GM19043 (cell line): ENCODE data around the gene ZSCAN5B.

Source experiments
- ATAC-seq: cut with Tn5 transposase; IDR thresholded peaks from one replicate; pipeline ENCODE4 v1.9.1; 2021; ENCODE audit warnings: low read depth; ENCODE audit not compliant: unreplicated experiment

Gene ZSCAN5B

DNA sequence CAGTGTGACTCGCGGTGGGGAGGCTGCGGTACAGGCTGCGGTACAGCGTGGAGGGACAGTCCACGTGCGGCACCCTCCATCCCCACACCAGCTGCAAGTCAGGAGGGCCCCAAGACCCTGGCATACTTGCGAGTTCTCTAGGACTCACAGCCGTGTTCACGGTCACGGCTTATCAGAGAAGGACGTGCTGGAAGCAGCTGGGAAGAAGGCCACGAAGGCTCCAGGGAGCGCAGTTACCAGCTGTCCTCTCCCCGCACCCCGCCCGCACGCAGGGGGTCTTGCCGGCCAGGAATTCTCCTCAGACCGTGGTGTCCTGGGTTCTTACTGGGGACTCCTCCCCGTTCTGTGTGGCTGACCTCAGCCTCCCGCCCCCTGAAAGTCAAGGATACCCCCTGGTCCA lies 50.3 kb downstream of the ZSCAN5B start:
- no peak for ATAC-seq

- ATAC-seq, result no peak
Measured at GRCh38 chr19:56146904-56147303, 50.7 kb downstream of the ZSCAN5B start.

- no peak for ATAC-seq
Measured at GRCh38 chr19:56145698-56146097, 51.9 kb downstream of the ZSCAN5B start.

DNA sequence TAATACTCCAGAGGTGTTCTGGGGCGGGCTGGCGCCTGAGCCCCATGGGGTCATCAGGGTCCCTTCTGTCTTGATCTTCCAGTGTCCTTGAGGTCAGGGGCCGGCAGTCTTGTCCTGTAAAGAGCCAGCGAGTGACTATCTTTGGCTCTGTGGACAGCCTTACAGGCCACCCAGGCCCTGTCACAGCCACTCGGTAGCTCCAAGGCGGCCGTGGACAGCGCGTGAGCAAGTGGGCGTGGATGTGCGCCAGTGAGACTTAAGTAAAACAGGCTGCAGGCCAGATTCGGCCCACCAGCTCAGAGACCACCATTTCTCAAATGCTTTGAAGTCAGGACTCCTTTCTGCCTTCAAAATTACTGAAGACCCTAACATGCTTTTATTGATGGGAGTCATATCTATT lies 52.8 kb downstream of the ZSCAN5B start:
- ATAC-seq, result no peak

GRCh38 chr19:56144376-56144775 lies 53.2 kb downstream of the ZSCAN5B start:
- ATAC-seq, result no peak

DNA sequence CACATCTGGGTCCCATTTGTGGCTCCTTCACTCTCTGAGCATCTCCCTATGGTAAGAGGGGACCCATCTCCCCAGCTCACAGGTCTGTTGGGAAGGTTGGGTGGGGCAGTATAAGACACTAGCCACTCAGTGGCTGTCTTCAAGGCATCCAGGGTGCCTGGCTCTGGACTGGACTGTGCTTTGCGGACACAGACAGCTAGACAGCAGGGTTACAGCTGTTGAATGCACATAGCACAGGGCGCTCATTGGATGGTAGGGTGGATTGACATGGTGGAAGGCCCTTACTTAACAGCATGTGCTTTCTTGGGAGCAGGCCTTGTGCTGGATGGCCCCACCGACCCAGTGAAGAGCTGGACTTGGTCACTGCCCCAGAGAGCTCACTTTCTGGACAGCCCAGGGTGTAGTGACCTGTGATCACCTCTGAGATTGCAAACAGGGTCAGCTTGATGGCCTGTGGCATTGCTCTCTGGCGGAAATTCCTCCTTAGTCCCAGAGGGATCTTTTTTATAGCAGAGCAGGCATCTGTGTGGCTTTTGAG lies 54.6 kb downstream of the ZSCAN5B start:
- no peak for ATAC-seq

- no peak for ATAC-seq
Measured at GRCh38 chr19:56142087-56142787, 55.3 kb downstream of the ZSCAN5B start.

DNA sequence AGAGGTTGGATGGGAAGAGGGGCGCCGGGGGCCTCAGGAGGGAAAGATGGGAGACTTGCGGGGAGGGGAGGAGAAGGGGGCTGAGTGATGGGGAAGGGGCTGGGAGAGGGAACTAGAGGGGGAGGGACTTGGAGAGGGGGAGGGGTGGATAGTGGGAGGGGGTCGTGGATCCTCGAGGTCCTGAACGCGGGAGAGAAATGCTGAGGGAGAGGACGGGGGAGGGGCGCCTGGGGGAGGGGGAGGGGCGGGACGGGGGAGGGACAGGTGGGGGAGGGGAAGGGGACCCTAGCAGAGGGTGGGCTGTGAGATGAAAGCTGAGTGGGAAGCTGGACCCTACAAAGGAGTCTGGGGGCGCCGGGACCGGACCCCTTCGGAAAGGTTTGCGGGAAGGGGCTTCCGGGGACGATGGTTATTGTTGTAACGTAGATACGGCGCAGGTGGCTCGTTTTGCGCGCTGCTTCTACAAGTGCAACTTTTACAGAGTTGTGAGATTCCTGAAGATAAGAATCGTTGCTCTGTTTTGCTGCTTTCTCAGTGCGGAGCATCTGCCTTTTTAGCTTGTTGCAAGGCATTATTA lies 56.1 kb downstream of the ZSCAN5B start:
- no peak for ATAC-seq

- ATAC-seq, result peak; percentile 87
Measured at GRCh38 chr19:56140583-56141416, 56.8 kb downstream of the ZSCAN5B start, which contains the start of gene ZNF444. Gene ZNF444, plus strand, starts transcription at chr19:56141287. Its CDS starts 5,625 bp downstream, at chr19:56146912.

DNA sequence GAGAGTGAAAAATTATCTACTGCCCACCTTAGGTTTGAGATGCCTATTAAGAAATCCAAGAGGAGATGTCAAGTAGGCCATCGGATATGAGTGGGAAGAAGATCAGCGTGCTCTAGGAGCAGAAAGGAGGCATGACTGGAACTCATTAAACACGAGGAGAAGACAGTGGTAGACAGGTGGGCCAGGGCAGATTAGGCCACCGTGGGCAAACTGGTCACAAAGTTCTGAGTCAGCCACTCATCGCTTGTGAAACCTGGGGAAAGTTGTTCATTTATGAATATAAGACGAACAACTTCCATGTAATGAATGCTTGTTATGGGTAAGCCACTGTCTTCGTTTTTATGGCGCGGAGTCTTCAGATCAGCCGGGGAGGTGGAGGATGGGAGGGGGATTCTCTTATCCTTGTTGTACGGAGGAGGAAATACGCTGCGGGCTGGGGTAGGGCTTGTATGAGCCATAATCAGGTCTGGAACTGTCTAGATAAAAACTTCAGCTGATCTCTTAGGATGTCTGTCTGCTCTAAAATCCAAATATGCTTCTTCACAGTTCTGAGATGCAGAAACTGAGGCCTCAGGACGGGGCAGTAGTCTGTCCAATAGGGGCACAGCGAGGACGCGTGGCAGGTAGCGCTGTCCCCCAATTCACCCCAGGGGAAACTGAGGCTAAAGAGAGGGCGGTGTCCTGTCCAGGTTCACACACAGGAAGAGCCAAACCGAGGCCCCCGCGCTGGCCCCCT lies 57.6 kb downstream of the ZSCAN5B start:
- no peak for ATAC-seq
